KOPT-K1 (cell line): ENCODE data around the gene CABP5.

ENCODE experiments used
- H3K27ac ChIP-seq: fragments of 200-600 bp; sonication (generic); 2 replicates; pipeline ENCODE4 v1.5.1; 2016; ENCODE audit warnings: antibody characterized with exemption, mild to moderate bottlenecking, low read depth, low read length; ENCODE audit not compliant: poor library complexity, severe bottlenecking
- H3K36me3 ChIP-seq: fragments of 200-600 bp; sonication (generic); 2 replicates; pipeline ENCODE4 v1.5.1; 2017; ENCODE audit warnings: antibody characterized with exemption, mild to moderate bottlenecking, low read length, moderate library complexity; ENCODE audit not compliant: insufficient read depth
- H3K9me3 ChIP-seq: fragments of 200-600 bp; sonication (generic); 2 replicates; pipeline ENCODE4 v1.5.1; 2017; ENCODE audit warnings: antibody characterized with exemption, low read length, mild to moderate bottlenecking; ENCODE audit not compliant: insufficient read depth, poor library complexity, severe bottlenecking

The CABP5 gene

GRCh38 chr19:48000846-48001245, 43.0 kb downstream of the CABP5 start:
- H3K36me3 ChIP-seq: no peaks in the 10 kb centered on the region
- no peaks in the 10 kb centered on the region for H3K9me3 ChIP-seq
- H3K27ac ChIP-seq: no peak overlapping the region

GRCh38 chr19:47998800-47999199, 45.1 kb downstream of the CABP5 start:
- H3K27ac ChIP-seq: no peak overlapping the region
- no peaks in the 10 kb centered on the region for H3K9me3 ChIP-seq
- H3K36me3 ChIP-seq: no peaks in the 10 kb centered on the region

- H3K9me3 ChIP-seq: no peaks in the 10 kb centered on the region
- no peaks in the 10 kb centered on the region for H3K36me3 ChIP-seq
- H3K27ac ChIP-seq: no peak overlapping the region
These were observed 47.6 kb downstream of the CABP5 start for GRCh38 chr19:47996230-47996727.

GRCh38 chr19:47994209-47994802, 49.6 kb downstream of the CABP5 start, which contains the start of gene ELSPBP1:
ELSPBP1 (plus strand) TSS chr19:47994632; CDS start chr19:48008668, 14,036 bp downstream.
- H3K9me3 ChIP-seq: no peaks in the 10 kb centered on the region
- no peak within 1 kb of the TSS for H3K27ac ChIP-seq
- H3K36me3 ChIP-seq: no peaks in the 10 kb centered on the region

GRCh38 chr19:47992070-47992469, 51.8 kb downstream of the CABP5 start, which contains the start of gene BSPH1:
BSPH1 (minus strand) TSS chr19:47992170; CDS start chr19:47992081, 89 bp downstream.
- no peaks in the 10 kb centered on the region for H3K9me3 ChIP-seq
- H3K27ac ChIP-seq: no peak within 1 kb of the TSS
- H3K36me3 ChIP-seq: no peaks in the 10 kb centered on the region

GRCh38 chr19:47991191-47991808, 52.6 kb downstream of the CABP5 start:
- Histone ChIP-seq H3K27ac (no peak overlapping the region), H3K9me3 (no peaks in the 10 kb centered on the region), H3K36me3 (no peaks in the 10 kb centered on the region)
